OCI-LY1 (cell line): Measurements from ENCODE around the gene ZNF462.

Source experiments
- EZH2 ChIP-seq: fragments of 200-600 bp; sonication (generic), shearing (Covaris generic); IDR thresholded peaks from 2 replicates; pipeline ENCODE4 v1.8.0; 2017; ENCODE audit warnings: borderline replicate concordance, mixed run types, mild to moderate bottlenecking, antibody characterized with exemption, low read length, moderate library complexity, mixed read lengths
- TF ChIP-seq, protein P1 (sequence below): fragments of 200-600 bp; sonication (generic), shearing (Covaris generic); IDR thresholded peaks from 2 replicates; pipeline ENCODE4 v1.5.1; 2017; ENCODE audit warnings: mild to moderate bottlenecking, antibody characterized with exemption, low read length, moderate library complexity, mixed read lengths

DNA sequence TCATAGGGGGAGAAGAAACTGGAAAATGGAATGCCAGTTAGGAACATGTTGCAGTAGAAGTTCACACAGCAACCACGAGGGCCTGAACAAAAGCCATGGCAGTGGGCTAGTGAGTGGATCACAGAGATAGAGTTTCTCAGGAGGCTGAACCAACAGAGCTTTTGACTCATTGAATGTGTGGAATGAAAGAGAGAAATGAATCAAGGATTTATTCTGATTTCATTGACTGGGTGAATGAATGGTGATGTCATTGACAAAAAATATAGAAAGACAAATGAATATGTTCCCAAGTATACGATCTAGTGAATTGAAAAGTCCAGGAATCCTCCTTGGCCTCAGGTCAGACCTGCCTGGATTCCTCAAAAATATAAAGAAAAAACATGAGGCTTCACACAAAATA lies 99.2 kb downstream of the ZNF462 start:
- TF ChIP-seq, protein P1, sequence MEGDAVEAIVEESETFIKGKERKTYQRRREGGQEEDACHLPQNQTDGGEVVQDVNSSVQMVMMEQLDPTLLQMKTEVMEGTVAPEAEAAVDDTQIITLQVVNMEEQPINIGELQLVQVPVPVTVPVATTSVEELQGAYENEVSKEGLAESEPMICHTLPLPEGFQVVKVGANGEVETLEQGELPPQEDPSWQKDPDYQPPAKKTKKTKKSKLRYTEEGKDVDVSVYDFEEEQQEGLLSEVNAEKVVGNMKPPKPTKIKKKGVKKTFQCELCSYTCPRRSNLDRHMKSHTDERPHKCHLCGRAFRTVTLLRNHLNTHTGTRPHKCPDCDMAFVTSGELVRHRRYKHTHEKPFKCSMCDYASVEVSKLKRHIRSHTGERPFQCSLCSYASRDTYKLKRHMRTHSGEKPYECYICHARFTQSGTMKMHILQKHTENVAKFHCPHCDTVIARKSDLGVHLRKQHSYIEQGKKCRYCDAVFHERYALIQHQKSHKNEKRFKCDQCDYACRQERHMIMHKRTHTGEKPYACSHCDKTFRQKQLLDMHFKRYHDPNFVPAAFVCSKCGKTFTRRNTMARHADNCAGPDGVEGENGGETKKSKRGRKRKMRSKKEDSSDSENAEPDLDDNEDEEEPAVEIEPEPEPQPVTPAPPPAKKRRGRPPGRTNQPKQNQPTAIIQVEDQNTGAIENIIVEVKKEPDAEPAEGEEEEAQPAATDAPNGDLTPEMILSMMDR: no peak
- TF ChIP-seq EZH2: no peak
